K562 (cell line): ENCODE measurements around the gene VAC14. TPM values are rescaled to one million over a fixed set of nuclear protein-coding genes. Genes with fewer than 3 reads are reported as not detected.

Experiments
- ATAC-seq: fragments of 200-7000 bp; cut with Tn5 transposase; 3 replicates; pipeline ENCODE4 v1.9.1; 2020; ENCODE audit warnings: moderate library complexity
- BruUV-seq: library from RNA; stranded (reverse); fragments of 400-500 nt; replicated peaks from 2 replicates; lab custom pipeline; 2021; lab: Mats Ljungman, UMichigan
- CTCF ChIA-PET: fragments of 300-600 bp; formaldehyde crosslinking; extraction: SDS; loops from one replicate; lab custom pipeline; 2021; ENCODE audit warnings: low intra/inter-chr PET ratio; lab: Yijun Ruan, JAX
- POLR2A ChIA-PET: fragments of 300-600, 350-650 bp; sonication (Branson Sonifier 250); formaldehyde crosslinking; extraction: SDS; loops from one replicate; lab custom pipeline; 2021; ENCODE audit warnings: antibody characterized with exemption, inconsistent platforms; lab: Yijun Ruan, JAX
- DNase-seq, 4 experiments: peaks; one replicate each; pipeline versions ENCODE4 v3.0.0 to v3.0.0-alpha.2; 2011 to 2018; ENCODE audit warnings: low spot score in 3 of 4, mixed read lengths in 3 of 4; ENCODE audit errors: extremely low read depth in 1 of 4
- FAIRE-seq: peaks from 2 replicates; lab custom pipeline; 2011; peaks lifted over from hg19 to GRCh38; lab: Jason Lieb, UNC
- H2AFZ ChIP-seq: 2 replicates; pipeline ENCODE4 v1.6.0; 2011; ENCODE audit warnings: low read depth, low read length, control low read depth, inconsistent platforms
- H3K27ac ChIP-seq: fragments of 200-600 bp; 3 replicates; pipeline ENCODE4 v1.8.0; 2011; ENCODE audit warnings: low read depth, mild to moderate bottlenecking, control low read depth, inconsistent platforms, low read length, moderate library complexity, mixed read lengths; ENCODE audit errors: extremely low read depth
- H3K27me3 ChIP-seq, 2 experiments: fragments of 300-600 bp in 1 of 2; 2 replicates in 1 of 2; 3 replicates in 1 of 2; pipeline versions ENCODE4 v1.6.0 to v1.8.0; 2011; ENCODE audit warnings: inconsistent platforms in 2 of 2, low read length in 2 of 2, mild to moderate bottlenecking in 1 of 2, mixed read lengths in 1 of 2, moderate library complexity in 1 of 2; ENCODE audit not compliant: control insufficient read depth in 2 of 2, insufficient read depth in 2 of 2
- H3K36me3 ChIP-seq: fragments of 300-600 bp; 3 replicates; pipeline ENCODE4 v1.8.0; 2011; ENCODE audit warnings: mild to moderate bottlenecking, low read length, inconsistent platforms; ENCODE audit not compliant: control insufficient read depth, insufficient read depth
- H3K4me1 ChIP-seq, 2 experiments: fragments of 200-600 bp in 1 of 2; replicated peaks in 1 of 2; 2 replicates in 1 of 2; 3 replicates in 1 of 2; pipeline versions ENCODE4 v1.5.1 to v1.8.0; 2011; ENCODE audit warnings: inconsistent platforms in 2 of 2, low read length in 2 of 2, mild to moderate bottlenecking in 1 of 2, mixed read lengths in 1 of 2, moderate library complexity in 1 of 2; ENCODE audit not compliant: control insufficient read depth in 2 of 2, insufficient read depth in 2 of 2
- H3K4me2 ChIP-seq: 2 replicates; pipeline ENCODE4 v1.6.1; 2011; ENCODE audit warnings: low read length, control low read depth, inconsistent platforms, mixed read lengths; ENCODE audit not compliant: insufficient read depth
- H3K4me3 ChIP-seq: fragments of 200-600 bp; sonication (generic), shearing (Covaris generic); 2 replicates; pipeline ENCODE4 v1.5.1; 2016; ENCODE audit warnings: control low read depth, inconsistent platforms
- H3K79me2 ChIP-seq: fragments of 200-600 bp; 3 replicates; pipeline ENCODE4 v1.8.0; 2011; ENCODE audit warnings: low read length, inconsistent platforms; ENCODE audit not compliant: control insufficient read depth, insufficient read depth
- H3K9ac ChIP-seq, 2 experiments: 2 replicates each; pipeline versions ENCODE4 v1.6.0 to v1.6.1; 2011; ENCODE audit warnings: low read depth in 2 of 2, low read length in 2 of 2, control low read depth in 1 of 2, inconsistent platforms in 1 of 2, mild to moderate bottlenecking in 1 of 2, mixed read lengths in 1 of 2; ENCODE audit not compliant: insufficient read depth in 1 of 2
- H3K9me1 ChIP-seq: one replicate; pipeline ENCODE4 v1.6.0; 2011; ENCODE audit warnings: inconsistent platforms, mild to moderate bottlenecking, low read length, moderate library complexity; ENCODE audit not compliant: control insufficient read depth, insufficient read depth
- H3K9me3 ChIP-seq: replicated peaks from 2 replicates; pipeline ENCODE4 v1.5.1; 2011; ENCODE audit warnings: low read depth, low read length, inconsistent platforms; ENCODE audit not compliant: control insufficient read depth, insufficient read depth
- H4K20me1 ChIP-seq: replicated peaks from 2 replicates; pipeline ENCODE4 v1.6.1; 2011; ENCODE audit warnings: low read length, inconsistent platforms, mixed read lengths; ENCODE audit not compliant: control insufficient read depth, insufficient read depth
- CCNT2 ChIP-seq: IDR thresholded peaks from 2 replicates; pipeline ENCODE4 v1.6.1; 2011; ENCODE audit warnings: borderline replicate concordance, low read depth, mild to moderate bottlenecking, moderate library complexity, mixed read lengths, low read length; ENCODE audit not compliant: insufficient read length; ENCODE audit errors: extremely low read depth
- HSF4 ChIP-seq: fragments of 250-450 bp; sonication (Bioruptor Pico); IDR thresholded peaks from 2 replicates; pipeline ENCODE4 v2.1.2; 2022; ENCODE audit warnings: mild to moderate bottlenecking, moderate library complexity, borderline replicate concordance
- NFATC3 ChIP-seq: fragments of 450-650 bp; IDR thresholded peaks from 2 replicates; pipeline ENCODE4 v1.6.1; 2017; ENCODE audit warnings: mild to moderate bottlenecking
- POLR2G ChIP-seq: fragments of 200-400 bp; formaldehyde crosslinking; IDR thresholded peaks from 2 replicates; pipeline ENCODE4 v1.6.1; 2017; ENCODE audit warnings: low read depth, mild to moderate bottlenecking, antibody characterized with exemption, low read length, moderate library complexity
- RBM14 ChIP-seq: fragments of 200-400 bp; formaldehyde crosslinking; IDR thresholded peaks from 2 replicates; pipeline ENCODE4 v1.6.1; 2018; ENCODE audit warnings: low read depth, mild to moderate bottlenecking, low read length, moderate library complexity, borderline replicate concordance; ENCODE audit not compliant: insufficient read depth
- RBM22 ChIP-seq: fragments of 200-400 bp; formaldehyde crosslinking; IDR thresholded peaks from 2 replicates; pipeline ENCODE4 v1.6.1; 2018; ENCODE audit warnings: low read length, low read depth; ENCODE audit not compliant: poor library complexity, severe bottlenecking
- SMARCA5 ChIP-seq: fragments of 450-650 bp; IDR thresholded peaks from 2 replicates; pipeline ENCODE4 v1.6.1; 2016
- SP1 ChIP-seq: sonication (generic); formaldehyde crosslinking; IDR thresholded peaks from 2 replicates; pipeline ENCODE4 v1.8.1; 2022; ENCODE audit warnings: mild to moderate bottlenecking, missing genetic modification reagents
- SRSF1 ChIP-seq: fragments of 200-400 bp; formaldehyde crosslinking; IDR thresholded peaks from 2 replicates; pipeline ENCODE4 v1.6.1; 2017; ENCODE audit warnings: mild to moderate bottlenecking, low read depth, low read length, moderate library complexity
- TRIM28 ChIP-seq: fragments of 450-650 bp; IDR thresholded peaks from 2 replicates; pipeline ENCODE4 v1.6.1; 2017
- ZNF445 ChIP-seq: fragments of 250-450 bp; sonication (Bioruptor Pico); IDR thresholded peaks from 2 replicates; pipeline ENCODE4 v1.4.0; 2020; ENCODE audit warnings: low read depth, mild to moderate bottlenecking, moderate library complexity
- WGBS: fragments of 100-300 bp; shearing (Covaris generic); methylation state at CpG from one replicate; pipeline ENCODE4 v1.1.6; 2016; ENCODE audit warnings: low coverage, mixed read lengths; ENCODE audit not compliant: insufficient coverage; ENCODE audit errors: missing lambda C conversion rate; 5-methylcytosine and 5-hydroxymethylcytosine counted together
- in situ Hi-C: fragments of 300-500 bp; cut with MboI; formaldehyde crosslinking; loops from 4 replicates; pipeline ENCODE4 v1.15.0; 2018; ENCODE audit warnings: inconsistent platforms, mixed read lengths
- intact Hi-C: fragments of 100-400 bp; cut with micrococcal nuclease; formaldehyde crosslinking; loops from 2 replicates; pipeline ENCODE4 v1.14.2; 2022
- polyA plus RNA-seq, 8 experiments: library from polyadenylated mRNA; depleted of rRNA in 4 of 8; stranded (reverse) in 5 of 8; unstranded in 3 of 8; fragments of >200 nt; fragmentation: Nextera tagmentation in 2 of 8; fragmentation: Illumina TruSeq in 1 of 8; extraction: Ambion mirVana in 2 of 8; extraction: Trizol in 1 of 8; gene quantifications; 2 replicates each; pipeline versions ENCODE4 v1.2.1 to v1.2.3, GENCODE V29; 2011 to 2014; ENCODE audit warnings: inconsistent platforms in 1 of 8, missing spikeins in 1 of 8
- total RNA-seq, 7 experiments: library from RNA; depleted of rRNA in 6 of 7; stranded (reverse); fragments of >200 nt in 6 of 7; fragmentation: Illumina TruSeq in 2 of 7; extraction: Trizol in 2 of 7; gene quantifications; 2 replicates each; pipeline versions ENCODE4 v1.2.1 to v1.2.3, GENCODE V29; 2011 to 2021; ENCODE audit warnings: low replicate concordance in 1 of 7
- TF ChIP-seq, protein P1 (sequence below): fragments of 450-650 bp; conservative IDR thresholded peaks from 2 replicates; pipeline ENCODE4 v1.6.1; 2016; ENCODE audit warnings: missing genetic modification characterization, low read depth, mild to moderate bottlenecking, missing compliant biosample characterization, moderate library complexity
- TF ChIP-seq, protein P2 (sequence below): fragments of 200-800 bp; sonication (Bioruptor generic); IDR thresholded peaks from 2 replicates; pipeline ENCODE4 v1.6.1; 2017; ENCODE audit warnings: missing genetic modification characterization, missing compliant biosample characterization
- TF ChIP-seq, protein P3 (sequence below): fragments of 250-450 bp; sonication (Bioruptor Pico); IDR thresholded peaks from 2 replicates; pipeline ENCODE4 v1.5.0; 2020; ENCODE audit warnings: mild to moderate bottlenecking

Gene VAC14
- total and polyA plus RNA-seq, 9 of the 15 experiments (the other 6 are each of a cell fraction or from before 2014, with no cell fraction given) = 1.3 to 41.6 (median 26.6) TPM

DNA sequence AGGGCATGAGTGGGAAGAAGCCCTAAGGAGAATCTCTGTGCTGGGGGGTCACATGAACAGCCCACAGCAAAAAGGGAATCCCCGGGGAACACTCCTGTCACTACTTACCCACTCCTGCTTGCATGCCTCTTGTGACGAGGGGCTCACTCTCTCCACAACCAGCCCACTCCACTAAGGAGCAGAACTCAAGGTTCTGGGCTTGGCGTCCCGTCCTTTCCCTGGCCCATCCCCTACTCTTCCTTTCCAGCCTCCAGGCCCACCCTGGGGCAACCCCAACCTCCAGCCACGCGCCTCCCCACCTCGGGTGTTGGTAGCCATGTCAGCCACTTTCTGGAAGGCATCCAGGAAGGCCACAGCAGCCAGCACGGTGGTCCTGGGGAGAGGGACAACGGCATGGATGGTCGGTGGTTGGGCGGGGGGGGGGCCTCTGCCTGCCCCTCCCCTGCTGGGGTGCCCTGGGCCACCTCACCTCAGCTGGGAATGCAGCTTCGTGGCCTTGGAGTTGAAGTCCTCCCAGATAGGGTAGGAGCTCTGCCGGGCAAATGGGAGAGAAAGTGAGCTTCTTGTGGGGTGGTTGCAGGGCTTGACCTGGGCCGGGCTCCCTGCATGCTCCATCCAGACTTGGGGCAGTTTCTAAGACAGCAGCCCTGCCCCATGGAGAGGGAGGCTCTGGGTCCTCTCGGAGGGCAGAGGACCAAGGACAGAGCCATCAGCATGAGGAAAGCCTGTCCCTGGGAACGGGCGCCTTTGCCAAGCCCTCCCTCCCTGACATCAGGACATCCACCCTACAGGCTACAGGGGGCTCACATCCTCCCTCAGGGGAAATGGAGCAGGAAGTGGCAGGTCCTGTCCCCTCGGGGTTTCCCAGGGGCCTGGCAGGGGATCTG lies 120.2 kb downstream of the VAC14 start:
- POLR2A ChIA-PET = interaction anchor here (0.5 to 1.1 kb wide), 2 partner anchors 57 to 67 kb away, joined by 3 to 4 read pairs; no protein-coding TSS in a partner anchor
- Histone ChIP-seq H3K4me2 (no peak overlapping the region), H3K4me1 (peaks cover 8 to 60% of the 10 kb centered on the region in 2 experiments), H3K27ac (no peak overlapping the region), H4K20me1 (peaks cover 12% of the 10 kb centered on the region; the same call in 1 of the 2 replicates), H2AFZ (no peak overlapping the region), H3K36me3 (peaks cover 79% of the 10 kb centered on the region; the same call in 2 of the 3 replicates), H3K27me3 (no peaks in the 10 kb centered on the region), H3K9ac (peak overlapping the region in 1 of 2 experiments; percentile 68; a peak in 1 of 4 replicates), H3K79me2 (peaks cover 49% of the 10 kb centered on the region), H3K4me3 (no peak overlapping the region), H3K9me3 (no peaks in the 10 kb centered on the region), H3K9me1 (no peaks in the 10 kb centered on the region)
- no peak for ATAC-seq
- no TSS peak for BruUV-seq
- FAIRE-seq = no peak
- TF ChIP-seq ZNF445 (CRISPR knock-in tag) = no peak
- TF ChIP-seq SRSF1 = no peak
- TF ChIP-seq TRIM28 = no peak
- peak; percentile 21 for TF ChIP-seq RBM22
- no peak for TF ChIP-seq CCNT2
- TF ChIP-seq, protein P1, sequence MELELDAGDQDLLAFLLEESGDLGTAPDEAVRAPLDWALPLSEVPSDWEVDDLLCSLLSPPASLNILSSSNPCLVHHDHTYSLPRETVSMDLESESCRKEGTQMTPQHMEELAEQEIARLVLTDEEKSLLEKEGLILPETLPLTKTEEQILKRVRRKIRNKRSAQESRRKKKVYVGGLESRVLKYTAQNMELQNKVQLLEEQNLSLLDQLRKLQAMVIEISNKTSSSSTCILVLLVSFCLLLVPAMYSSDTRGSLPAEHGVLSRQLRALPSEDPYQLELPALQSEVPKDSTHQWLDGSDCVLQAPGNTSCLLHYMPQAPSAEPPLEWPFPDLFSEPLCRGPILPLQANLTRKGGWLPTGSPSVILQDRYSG (tag) = no peak
- no peak for TF ChIP-seq SP1 (CRISPR knock-in tag)
- no peak for TF ChIP-seq SMARCA5
- TF ChIP-seq POLR2G = 0 out of 2 replicates have a peak, but pooled peaks have one; percentile 8
- TF ChIP-seq, protein P2, sequence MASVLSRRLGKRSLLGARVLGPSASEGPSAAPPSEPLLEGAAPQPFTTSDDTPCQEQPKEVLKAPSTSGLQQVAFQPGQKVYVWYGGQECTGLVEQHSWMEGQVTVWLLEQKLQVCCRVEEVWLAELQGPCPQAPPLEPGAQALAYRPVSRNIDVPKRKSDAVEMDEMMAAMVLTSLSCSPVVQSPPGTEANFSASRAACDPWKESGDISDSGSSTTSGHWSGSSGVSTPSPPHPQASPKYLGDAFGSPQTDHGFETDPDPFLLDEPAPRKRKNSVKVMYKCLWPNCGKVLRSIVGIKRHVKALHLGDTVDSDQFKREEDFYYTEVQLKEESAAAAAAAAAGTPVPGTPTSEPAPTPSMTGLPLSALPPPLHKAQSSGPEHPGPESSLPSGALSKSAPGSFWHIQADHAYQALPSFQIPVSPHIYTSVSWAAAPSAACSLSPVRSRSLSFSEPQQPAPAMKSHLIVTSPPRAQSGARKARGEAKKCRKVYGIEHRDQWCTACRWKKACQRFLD (CRISPR knock-in tag) = no peak
- TF ChIP-seq, protein P3, sequence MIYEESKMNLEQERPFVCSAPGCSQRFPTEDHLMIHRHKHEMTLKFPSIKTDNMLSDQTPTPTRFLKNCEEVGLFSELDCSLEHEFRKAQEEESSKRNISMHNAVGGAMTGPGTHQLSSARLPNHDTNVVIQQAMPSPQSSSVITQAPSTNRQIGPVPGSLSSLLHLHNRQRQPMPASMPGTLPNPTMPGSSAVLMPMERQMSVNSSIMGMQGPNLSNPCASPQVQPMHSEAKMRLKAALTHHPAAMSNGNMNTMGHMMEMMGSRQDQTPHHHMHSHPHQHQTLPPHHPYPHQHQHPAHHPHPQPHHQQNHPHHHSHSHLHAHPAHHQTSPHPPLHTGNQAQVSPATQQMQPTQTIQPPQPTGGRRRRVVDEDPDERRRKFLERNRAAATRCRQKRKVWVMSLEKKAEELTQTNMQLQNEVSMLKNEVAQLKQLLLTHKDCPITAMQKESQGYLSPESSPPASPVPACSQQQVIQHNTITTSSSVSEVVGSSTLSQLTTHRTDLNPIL (CRISPR knock-in tag) = no peak
- no peak for TF ChIP-seq RBM14
- TF ChIP-seq HSF4 = no peak
- no peak for TF ChIP-seq NFATC3
- intact Hi-C loops (no loop called here), in situ Hi-C loops (no loop called here)
- 98% methylated on average over 13 of the region's 18 CpGs for WGBS
- DNase-seq = no peak
- CTCF ChIA-PET = interaction anchor here (0.9 to 1.5 kb wide), 3 partner anchors 58 to 91 kb away, joined by 4 to 5 read pairs (median 4); no protein-coding TSS in a partner anchor
